Measurements from ENCODE around the gene ARIH2. TPM values are rescaled to one million over a fixed set of nuclear protein-coding genes. Genes with fewer than 3 reads are reported as not detected.

Gene ARIH2
- total and polyA plus RNA-seq, 9 of the 15 experiments (the other 6 are each of a cell fraction or from before 2014, with no cell fraction given), result 27.0 to 120 (median 108) TPM

DNA sequence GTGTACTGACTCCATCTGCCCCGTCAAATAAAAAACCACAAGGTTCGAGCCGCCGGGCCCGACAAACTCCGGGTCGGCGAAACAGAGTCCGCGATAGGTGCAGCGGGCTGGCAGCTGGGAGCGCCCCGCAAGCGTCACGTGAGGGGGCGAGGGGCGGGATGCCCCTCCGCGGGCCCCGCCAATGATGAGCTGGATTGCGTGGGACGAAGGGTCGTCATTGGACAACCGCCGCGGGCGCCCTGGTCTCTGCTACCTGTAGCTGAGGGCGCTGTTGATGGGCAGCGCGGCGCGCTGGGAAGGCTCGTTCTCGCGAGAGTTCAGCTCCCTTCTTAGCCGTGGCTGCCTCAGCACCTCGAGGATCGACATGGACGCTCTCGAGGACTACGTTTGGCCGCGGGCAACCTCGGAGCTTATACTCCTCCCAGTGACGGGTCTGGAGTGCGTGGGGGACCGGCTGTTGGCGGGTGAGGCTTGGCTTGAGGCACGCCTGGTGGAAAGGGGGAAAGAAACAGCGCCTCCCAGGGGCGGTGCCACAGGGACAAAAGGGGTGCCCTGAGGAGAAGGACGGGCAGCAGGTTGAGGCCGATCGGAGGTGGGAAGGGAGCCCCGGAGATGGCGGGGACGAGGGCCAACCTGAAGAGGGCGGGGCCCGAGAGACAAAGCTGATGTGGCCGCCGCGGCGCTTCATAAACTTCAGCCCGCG lies 88.6 kb downstream of the ARIH2 start, which contains the start of gene WDR6 (continued):
- TF ChIP-seq, protein P1, sequence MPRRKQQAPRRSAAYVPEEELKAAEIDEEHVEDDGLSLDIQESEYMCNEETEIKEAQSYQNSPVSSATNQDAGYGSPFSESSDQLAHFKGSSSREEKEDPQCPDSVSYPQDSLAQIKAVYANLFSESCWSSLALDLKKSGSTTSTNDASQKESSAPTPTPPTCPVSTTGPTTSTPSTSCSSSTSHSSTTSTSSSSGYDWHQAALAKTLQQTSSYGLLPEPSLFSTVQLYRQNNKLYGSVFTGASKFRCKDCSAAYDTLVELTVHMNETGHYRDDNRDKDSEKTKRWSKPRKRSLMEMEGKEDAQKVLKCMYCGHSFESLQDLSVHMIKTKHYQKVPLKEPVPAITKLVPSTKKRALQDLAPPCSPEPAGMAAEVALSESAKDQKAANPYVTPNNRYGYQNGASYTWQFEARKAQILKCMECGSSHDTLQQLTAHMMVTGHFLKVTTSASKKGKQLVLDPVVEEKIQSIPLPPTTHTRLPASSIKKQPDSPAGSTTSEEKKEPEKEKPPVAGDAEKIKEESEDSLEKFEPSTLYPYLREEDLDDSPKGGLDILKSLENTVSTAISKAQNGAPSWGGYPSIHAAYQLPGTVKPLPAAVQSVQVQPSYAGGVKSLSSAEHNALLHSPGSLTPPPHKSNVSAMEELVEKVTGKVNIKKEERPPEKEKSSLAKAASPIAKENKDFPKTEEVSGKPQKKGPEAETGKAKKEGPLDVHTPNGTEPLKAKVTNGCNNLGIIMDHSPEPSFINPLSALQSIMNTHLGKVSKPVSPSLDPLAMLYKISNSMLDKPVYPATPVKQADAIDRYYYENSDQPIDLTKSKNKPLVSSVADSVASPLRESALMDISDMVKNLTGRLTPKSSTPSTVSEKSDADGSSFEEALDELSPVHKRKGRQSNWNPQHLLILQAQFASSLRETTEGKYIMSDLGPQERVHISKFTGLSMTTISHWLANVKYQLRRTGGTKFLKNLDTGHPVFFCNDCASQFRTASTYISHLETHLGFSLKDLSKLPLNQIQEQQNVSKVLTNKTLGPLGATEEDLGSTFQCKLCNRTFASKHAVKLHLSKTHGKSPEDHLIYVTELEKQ (CRISPR knock-in tag; IDR thresholded peaks at IDR 0.05), result no peak
- TF ChIP-seq, protein P2, sequence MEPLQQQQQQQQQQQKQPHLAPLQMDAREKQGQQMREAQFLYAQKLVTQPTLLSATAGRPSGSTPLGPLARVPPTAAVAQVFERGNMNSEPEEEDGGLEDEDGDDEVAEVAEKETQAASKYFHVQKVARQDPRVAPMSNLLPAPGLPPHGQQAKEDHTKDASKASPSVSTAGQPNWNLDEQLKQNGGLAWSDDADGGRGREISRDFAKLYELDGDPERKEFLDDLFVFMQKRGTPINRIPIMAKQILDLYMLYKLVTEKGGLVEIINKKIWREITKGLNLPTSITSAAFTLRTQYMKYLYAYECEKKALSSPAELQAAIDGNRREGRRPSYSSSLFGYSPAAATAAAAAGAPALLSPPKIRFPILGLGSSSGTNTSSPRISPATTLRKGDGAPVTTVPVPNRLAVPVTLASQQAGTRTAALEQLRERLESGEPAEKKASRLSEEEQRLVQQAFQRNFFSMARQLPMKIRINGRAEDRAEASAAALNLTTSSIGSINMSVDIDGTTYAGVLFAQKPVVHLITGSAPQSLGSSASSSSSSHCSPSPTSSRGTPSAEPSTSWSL (CRISPR knock-in tag; IDR thresholded peaks at IDR 0.05; ENCODE audit: borderline replicate concordance), result no peak
- TF ChIP-seq FIP1L1 (IDR thresholded peaks at IDR 0.05; ENCODE audit: low read depth, low read length, poor library complexity, severe bottlenecking) (peak; percentile 26), ZNF354B (CRISPR knock-in tag; IDR thresholded peaks at IDR 0.05) (no peak), ZBTB12 (CRISPR knock-in tag; IDR thresholded peaks at IDR 0.05) (no peak), SMARCA5 (IDR thresholded peaks at IDR 0.05) (peak; percentile 67), JUN (IDR thresholded peaks at IDR 0.05; ENCODE audit: borderline replicate concordance, low read depth, low read length) (no peak), JUN (CRISPR knock-in tag; IDR thresholded peaks at IDR 0.05; ENCODE audit: borderline replicate concordance) (no peak), SIN3A (IDR thresholded peaks at IDR 0.05; ENCODE audit: borderline replicate concordance in 2 of 2, control insufficient read depth in 1 of 2, low read depth in 2 of 2, low read length in 2 of 2) (peak in 1 of 2 experiments; percentile 32; a peak in 1 of 4 replicates), TCF7L2 (IDR thresholded peaks at IDR 0.05; ENCODE audit: low read depth, low read length) (no peak), CEBPZ (IDR thresholded peaks at IDR 0.05; ENCODE audit: borderline replicate concordance, low read depth, low read length) (no peak), HMG20B (CRISPR knock-in tag; IDR thresholded peaks at IDR 0.05) (no peak), POLR2B (IDR thresholded peaks at IDR 0.05; ENCODE audit: low read depth, partially characterized antibody) (peak; percentile 71), ZBTB17 (CRISPR knock-in tag; IDR thresholded peaks at IDR 0.05) (no peak)
- TF ChIP-seq, protein P3, sequence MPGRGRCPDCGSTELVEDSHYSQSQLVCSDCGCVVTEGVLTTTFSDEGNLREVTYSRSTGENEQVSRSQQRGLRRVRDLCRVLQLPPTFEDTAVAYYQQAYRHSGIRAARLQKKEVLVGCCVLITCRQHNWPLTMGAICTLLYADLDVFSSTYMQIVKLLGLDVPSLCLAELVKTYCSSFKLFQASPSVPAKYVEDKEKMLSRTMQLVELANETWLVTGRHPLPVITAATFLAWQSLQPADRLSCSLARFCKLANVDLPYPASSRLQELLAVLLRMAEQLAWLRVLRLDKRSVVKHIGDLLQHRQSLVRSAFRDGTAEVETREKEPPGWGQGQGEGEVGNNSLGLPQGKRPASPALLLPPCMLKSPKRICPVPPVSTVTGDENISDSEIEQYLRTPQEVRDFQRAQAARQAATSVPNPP (IDR thresholded peaks at IDR 0.05; ENCODE audit: borderline replicate concordance, insufficient read depth, insufficient read length), result no peak
